Smooth muscle cell (in vitro differentiated cells): ENCODE results near the gene GATA3. TPM values are rescaled to one million over a fixed set of nuclear protein-coding genes. Genes with fewer than 3 reads are reported as not detected.

ENCODE experiments used
- DNase-seq: peaks from one replicate; lab custom pipeline; 2025; ENCODE audit not compliant: unreplicated experiment; lab: John Stamatoyannopoulos, UW
- H2AFZ ChIP-seq: fragments of 200-600 bp; sonication (generic); 2 replicates; pipeline ENCODE4 v1.6.0; 2016; ENCODE audit warnings: antibody characterized with exemption, low read depth, mild to moderate bottlenecking
- H3F3A ChIP-seq: fragments of 200-600 bp; sonication (generic); 2 replicates; pipeline ENCODE4 v1.6.0; 2017; ENCODE audit warnings: antibody characterized with exemption, low read depth
- H3K27ac ChIP-seq: fragments of 200-600 bp; sonication (generic); 2 replicates; pipeline ENCODE4 v1.5.1; 2016; ENCODE audit warnings: low read depth, mild to moderate bottlenecking
- H3K27me3 ChIP-seq: fragments of 200-600 bp; sonication (generic); 2 replicates; pipeline ENCODE4 v1.6.1; 2016; ENCODE audit warnings: low read depth, mild to moderate bottlenecking
- H3K36me3 ChIP-seq: fragments of 200-600 bp; sonication (generic); 2 replicates; pipeline ENCODE4 v1.5.1; 2016; ENCODE audit warnings: low read depth
- H3K4me1 ChIP-seq: fragments of 200-600 bp; sonication (generic); 2 replicates; pipeline ENCODE4 v1.5.1; 2016; ENCODE audit warnings: low read depth
- H3K4me2 ChIP-seq: fragments of 200-600 bp; sonication (generic); 2 replicates; pipeline ENCODE4 v1.6.0; 2016; ENCODE audit warnings: mild to moderate bottlenecking
- H3K4me3 ChIP-seq: fragments of 200-600 bp; sonication (generic); 2 replicates; pipeline ENCODE4 v1.5.1; 2016; ENCODE audit warnings: mild to moderate bottlenecking
- H3K79me2 ChIP-seq: fragments of 200-600 bp; sonication (generic); 2 replicates; pipeline ENCODE4 v1.6.0; 2016; ENCODE audit warnings: low read depth, mild to moderate bottlenecking
- H3K9ac ChIP-seq: fragments of 200-600 bp; sonication (generic); 2 replicates; pipeline ENCODE4 v1.6.0; 2016; ENCODE audit warnings: low read depth
- H3K9me3 ChIP-seq: fragments of 200-600 bp; sonication (generic); replicated peaks from 2 replicates; pipeline ENCODE4 v1.5.1; 2016; ENCODE audit warnings: low read depth
- H4K20me1 ChIP-seq: fragments of 200-600 bp; sonication (generic); 2 replicates; pipeline ENCODE4 v1.6.0; 2016; ENCODE audit warnings: low read depth
- WGBS: methylation state at CpG from one replicate; pipeline ENCODE4 v1.1.7; 2016; ENCODE audit warnings: low lambda C conversion rate; 5-methylcytosine and 5-hydroxymethylcytosine counted together
- polyA plus RNA-seq: library from polyadenylated mRNA; unstranded; fragments of >200 nt; fragmentation: Nextera tagmentation; extraction: Ambion mirVana; gene quantifications from 2 replicates; pipeline ENCODE4 v1.2.1, GENCODE V29; 2016
- total RNA-seq: library from RNA; depleted of rRNA; stranded (reverse); fragments of >200 nt; gene quantifications from 2 replicates; pipeline ENCODE4 v1.2.3, GENCODE V29; 2014
- TF ChIP-seq, protein P1 (sequence below): fragments of 200-600 bp; sonication (generic); IDR thresholded peaks from 2 replicates; pipeline ENCODE4 v1.5.1; 2017; ENCODE audit warnings: borderline replicate concordance, mild to moderate bottlenecking, antibody characterized with exemption; ENCODE audit not compliant: insufficient read depth, poor library complexity, severe bottlenecking

The GATA3 gene
- total and polyA plus RNA-seq, 2 experiments from 2014 or later, result 5.2 to 6.9 TPM

DNA sequence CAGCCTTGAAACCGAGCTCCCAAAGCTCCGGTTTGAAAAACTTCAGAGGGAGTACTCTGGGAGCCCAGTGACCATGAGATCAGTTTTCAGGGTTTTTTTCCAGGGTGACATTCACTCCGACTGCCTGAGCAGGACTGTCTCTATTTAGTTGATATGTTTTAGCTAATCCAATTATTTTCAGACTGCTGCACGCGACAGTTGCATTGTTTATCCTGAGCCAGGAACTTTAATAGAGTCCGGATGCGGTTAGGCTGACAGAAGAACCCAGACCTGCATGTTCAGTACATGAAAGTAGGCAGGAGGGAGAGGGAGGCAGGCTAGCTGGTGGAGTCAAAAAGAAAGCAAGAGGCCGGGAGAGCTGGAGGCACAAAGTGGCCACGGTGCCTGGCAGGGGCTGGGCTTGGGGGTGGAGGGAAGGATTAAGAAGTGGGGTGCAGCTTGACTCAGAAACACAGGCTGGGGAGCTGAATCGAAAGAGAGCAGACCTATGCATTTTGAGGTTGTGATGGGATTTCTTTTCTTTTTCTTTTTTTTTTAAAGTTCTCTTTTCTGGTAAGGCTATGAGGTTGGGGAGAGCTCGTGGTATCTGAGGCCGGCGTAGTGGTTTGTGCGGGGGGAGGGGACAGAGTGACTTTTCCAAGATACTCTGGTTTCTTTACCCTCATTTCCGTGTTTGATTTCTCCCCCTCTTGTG lies 5.7 kb downstream of the GATA3 start:
- Histone ChIP-seq H3K27me3 (no peaks in the 10 kb centered on the region), H3K36me3 (no peaks in the 10 kb centered on the region), H3K4me2 (peak overlapping the region; percentile 88), H3K4me3 (peak overlapping the region; percentile 24), H3K27ac (peak overlapping the region; percentile 60), H3F3A (peaks cover 3% of the 10 kb centered on the region), H3K4me1 (peaks cover 47% of the 10 kb centered on the region), H3K9me3 (no peaks in the 10 kb centered on the region), H3K9ac (peak overlapping the region; percentile 17), H3K79me2 (peaks cover 25% of the 10 kb centered on the region), H2AFZ (peak overlapping the region; percentile 8), H4K20me1 (peaks cover 21% of the 10 kb centered on the region)
- 14% methylated on average over 15 of the region's 15 CpGs for WGBS
- TF ChIP-seq, protein P1, sequence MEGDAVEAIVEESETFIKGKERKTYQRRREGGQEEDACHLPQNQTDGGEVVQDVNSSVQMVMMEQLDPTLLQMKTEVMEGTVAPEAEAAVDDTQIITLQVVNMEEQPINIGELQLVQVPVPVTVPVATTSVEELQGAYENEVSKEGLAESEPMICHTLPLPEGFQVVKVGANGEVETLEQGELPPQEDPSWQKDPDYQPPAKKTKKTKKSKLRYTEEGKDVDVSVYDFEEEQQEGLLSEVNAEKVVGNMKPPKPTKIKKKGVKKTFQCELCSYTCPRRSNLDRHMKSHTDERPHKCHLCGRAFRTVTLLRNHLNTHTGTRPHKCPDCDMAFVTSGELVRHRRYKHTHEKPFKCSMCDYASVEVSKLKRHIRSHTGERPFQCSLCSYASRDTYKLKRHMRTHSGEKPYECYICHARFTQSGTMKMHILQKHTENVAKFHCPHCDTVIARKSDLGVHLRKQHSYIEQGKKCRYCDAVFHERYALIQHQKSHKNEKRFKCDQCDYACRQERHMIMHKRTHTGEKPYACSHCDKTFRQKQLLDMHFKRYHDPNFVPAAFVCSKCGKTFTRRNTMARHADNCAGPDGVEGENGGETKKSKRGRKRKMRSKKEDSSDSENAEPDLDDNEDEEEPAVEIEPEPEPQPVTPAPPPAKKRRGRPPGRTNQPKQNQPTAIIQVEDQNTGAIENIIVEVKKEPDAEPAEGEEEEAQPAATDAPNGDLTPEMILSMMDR, result no peak
- DNase-seq, result no peak

GRCh38 chr10:8060704-8061121 lies 6.2 kb downstream of the GATA3 start:
- Histone ChIP-seq H3K36me3 (no peaks in the 10 kb centered on the region), H3K4me3 (peak overlapping the region; percentile 24), H3K4me2 (peak overlapping the region; percentile 88), H3K27me3 (no peaks in the 10 kb centered on the region), H3K27ac (peak overlapping the region; percentile 60), H3K9me3 (no peaks in the 10 kb centered on the region), H3F3A (peaks cover 3% of the 10 kb centered on the region), H3K79me2 (peaks cover 20% of the 10 kb centered on the region), H3K4me1 (peaks cover 46% of the 10 kb centered on the region), H2AFZ (no peak overlapping the region), H3K9ac (peak overlapping the region; percentile 17), H4K20me1 (peaks cover 21% of the 10 kb centered on the region)
- DNase-seq, result no peak
- TF ChIP-seq, protein P1, result no peak
- WGBS, result 44% methylated on average over 10 of the region's 10 CpGs

DNA sequence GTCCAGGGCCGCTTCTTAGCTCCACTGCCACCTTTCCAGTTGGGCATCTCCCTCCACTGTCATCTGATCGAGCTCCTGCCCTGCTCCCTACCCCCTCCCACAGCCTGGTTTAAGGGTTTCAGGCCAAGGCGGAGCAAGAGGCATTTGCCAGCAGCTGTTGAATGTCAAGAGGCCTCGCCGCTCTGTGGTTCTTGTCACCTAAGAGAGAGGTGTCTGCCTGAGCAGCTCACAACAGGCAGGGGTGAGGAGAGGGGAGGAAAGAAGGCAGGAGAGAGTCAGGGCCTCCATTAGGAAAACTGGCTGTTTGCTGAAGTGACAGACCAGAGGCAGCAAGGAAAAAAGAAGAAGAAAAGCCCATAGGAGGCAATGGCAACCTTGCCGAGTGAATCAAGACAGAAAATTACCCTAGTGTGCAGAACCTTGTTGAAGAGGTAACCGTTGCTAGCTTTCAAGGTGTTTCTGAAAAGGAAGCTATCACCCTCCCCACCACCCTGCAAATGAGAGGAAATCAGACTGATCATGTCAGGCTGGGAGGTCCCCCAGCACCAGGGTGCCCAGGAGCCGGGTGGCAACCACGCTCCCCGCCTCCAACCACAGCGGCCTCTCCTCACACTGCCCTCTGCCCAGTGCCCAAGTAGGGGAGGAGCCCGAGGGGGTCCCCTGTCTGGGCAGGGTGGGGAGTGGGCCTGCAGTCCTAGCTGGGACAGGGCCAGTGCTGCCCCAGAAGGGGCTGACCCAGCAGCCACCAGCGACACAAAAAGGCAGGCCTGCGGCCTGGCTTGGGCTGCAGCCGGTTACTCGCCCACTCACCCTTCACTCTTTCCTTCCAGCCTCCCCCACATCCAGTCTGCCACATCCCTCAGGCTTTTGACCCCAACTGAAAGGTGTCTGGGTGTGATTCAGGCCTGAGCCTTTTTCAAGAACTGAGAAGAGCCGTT lies 7.1 kb downstream of the GATA3 start:
- H3K27ac ChIP-seq, result peak overlapping the region; percentile 60
- H3K4me1 ChIP-seq, result peaks cover 49% of the 10 kb centered on the region
- no peaks in the 10 kb centered on the region for H3K9me3 ChIP-seq
- H3K27me3 ChIP-seq, result no peaks in the 10 kb centered on the region
- peak overlapping the region; percentile 88 for H3K4me2 ChIP-seq
- H3K9ac ChIP-seq, result no peak overlapping the region
- 51% methylated on average over 17 of the region's 17 CpGs for WGBS
- no peak overlapping the region for H2AFZ ChIP-seq
- peaks cover 3% of the 10 kb centered on the region for H3F3A ChIP-seq
- peaks cover 11% of the 10 kb centered on the region for H3K79me2 ChIP-seq
- no peak for DNase-seq
- H4K20me1 ChIP-seq, result peaks cover 21% of the 10 kb centered on the region
- no peak overlapping the region for H3K4me3 ChIP-seq
- TF ChIP-seq, protein P1, result no peak
- H3K36me3 ChIP-seq, result no peaks in the 10 kb centered on the region
